AG09319 (cell line): ENCODE data around the gene KMT2B.

Source experiments
- DNase-seq: peaks from one replicate; pipeline ENCODE4 v3.0.0-alpha.2; 2010; ENCODE audit warnings: low read depth; ENCODE audit errors: extremely low read depth
- CTCF ChIP-seq: IDR thresholded peaks from 2 replicates; pipeline ENCODE4 v1.5.1; 2011; ENCODE audit warnings: low read depth, mild to moderate bottlenecking, inconsistent platforms, low read length, moderate library complexity

KMT2B gene

GRCh38 chr19:35734889-35735288, 17.1 kb downstream of the KMT2B start:
- no peak for DNase-seq
- no peak for TF ChIP-seq CTCF

GRCh38 chr19:35736913-35737886, 19.4 kb downstream of the KMT2B start:
- no peak for DNase-seq
- no peak for TF ChIP-seq CTCF

GRCh38 chr19:35738021-35738886, 20.5 kb downstream of the KMT2B start:
- no peak for DNase-seq
- no peak for TF ChIP-seq CTCF

- no peak for TF ChIP-seq CTCF
- DNase-seq: no peak
Observed at GRCh38 chr19:35738887-35739229, 21.1 kb downstream of the KMT2B start.

GRCh38 chr19:35739275-35740107, 21.7 kb downstream of the KMT2B start:
- TF ChIP-seq CTCF: no peak

GRCh38 chr19:35740108-35740422, 22.3 kb downstream of the KMT2B start:
- DNase-seq: no peak
- TF ChIP-seq CTCF: no peak

More at GRCh38 chr19:35739275-35740107, 21.7 kb downstream of the KMT2B start:
- DNase-seq: no peak
